K562 (cell line): Measurements from ENCODE around the gene TMEM120B. TPM values are rescaled to one million over a fixed set of nuclear protein-coding genes. Genes with fewer than 3 reads are reported as not detected.
A peak's percentile ranks its signal among the peaks of the same experiment; 100 is the strongest.

ENCODE experiments used
- ATAC-seq: fragments of 200-7000 bp; cut with Tn5 transposase; 3 replicates; pipeline ENCODE4 v1.9.1; 2020; ENCODE audit warnings: moderate library complexity
- BruUV-seq: library from RNA; stranded (reverse); fragments of 400-500 nt; replicated peaks from 2 replicates; lab custom pipeline; 2021; lab: Mats Ljungman, UMichigan
- CTCF ChIA-PET: fragments of 300-600 bp; formaldehyde crosslinking; extraction: SDS; loops from one replicate; lab custom pipeline; 2021; ENCODE audit warnings: low intra/inter-chr PET ratio; lab: Yijun Ruan, JAX
- POLR2A ChIA-PET: fragments of 300-600, 350-650 bp; sonication (Branson Sonifier 250); formaldehyde crosslinking; extraction: SDS; loops from one replicate; lab custom pipeline; 2021; ENCODE audit warnings: antibody characterized with exemption, inconsistent platforms; lab: Yijun Ruan, JAX
- DNase-seq, 4 experiments: peaks; one replicate each; pipeline versions ENCODE4 v3.0.0 to v3.0.0-alpha.2; 2011 to 2018; ENCODE audit warnings: low spot score in 3 of 4, mixed read lengths in 3 of 4; ENCODE audit errors: extremely low read depth in 1 of 4
- FAIRE-seq: peaks from 2 replicates; lab custom pipeline; 2011; peaks lifted over from hg19 to GRCh38; lab: Jason Lieb, UNC
- H2AFZ ChIP-seq: 2 replicates; pipeline ENCODE4 v1.6.0; 2011; ENCODE audit warnings: low read depth, low read length, control low read depth, inconsistent platforms
- H3K27ac ChIP-seq: fragments of 200-600 bp; 3 replicates; pipeline ENCODE4 v1.8.0; 2011; ENCODE audit warnings: low read depth, mild to moderate bottlenecking, control low read depth, inconsistent platforms, low read length, moderate library complexity, mixed read lengths; ENCODE audit errors: extremely low read depth
- H3K27me3 ChIP-seq, 2 experiments: fragments of 300-600 bp in 1 of 2; 2 replicates in 1 of 2; 3 replicates in 1 of 2; pipeline versions ENCODE4 v1.6.0 to v1.8.0; 2011; ENCODE audit warnings: inconsistent platforms in 2 of 2, low read length in 2 of 2, mild to moderate bottlenecking in 1 of 2, mixed read lengths in 1 of 2, moderate library complexity in 1 of 2; ENCODE audit not compliant: control insufficient read depth in 2 of 2, insufficient read depth in 2 of 2
- H3K36me3 ChIP-seq: fragments of 300-600 bp; 3 replicates; pipeline ENCODE4 v1.8.0; 2011; ENCODE audit warnings: mild to moderate bottlenecking, low read length, inconsistent platforms; ENCODE audit not compliant: control insufficient read depth, insufficient read depth
- H3K4me1 ChIP-seq, 2 experiments: fragments of 200-600 bp in 1 of 2; replicated peaks in 1 of 2; 2 replicates in 1 of 2; 3 replicates in 1 of 2; pipeline versions ENCODE4 v1.5.1 to v1.8.0; 2011; ENCODE audit warnings: inconsistent platforms in 2 of 2, low read length in 2 of 2, mild to moderate bottlenecking in 1 of 2, mixed read lengths in 1 of 2, moderate library complexity in 1 of 2; ENCODE audit not compliant: control insufficient read depth in 2 of 2, insufficient read depth in 2 of 2
- H3K4me2 ChIP-seq: 2 replicates; pipeline ENCODE4 v1.6.1; 2011; ENCODE audit warnings: low read length, control low read depth, inconsistent platforms, mixed read lengths; ENCODE audit not compliant: insufficient read depth
- H3K4me3 ChIP-seq: fragments of 200-600 bp; sonication (generic), shearing (Covaris generic); 2 replicates; pipeline ENCODE4 v1.5.1; 2016; ENCODE audit warnings: control low read depth, inconsistent platforms
- H3K79me2 ChIP-seq: fragments of 200-600 bp; 3 replicates; pipeline ENCODE4 v1.8.0; 2011; ENCODE audit warnings: low read length, inconsistent platforms; ENCODE audit not compliant: control insufficient read depth, insufficient read depth
- H3K9ac ChIP-seq, 2 experiments: 2 replicates each; pipeline versions ENCODE4 v1.6.0 to v1.6.1; 2011; ENCODE audit warnings: low read depth in 2 of 2, low read length in 2 of 2, control low read depth in 1 of 2, inconsistent platforms in 1 of 2, mild to moderate bottlenecking in 1 of 2, mixed read lengths in 1 of 2; ENCODE audit not compliant: insufficient read depth in 1 of 2
- H3K9me1 ChIP-seq: one replicate; pipeline ENCODE4 v1.6.0; 2011; ENCODE audit warnings: inconsistent platforms, mild to moderate bottlenecking, low read length, moderate library complexity; ENCODE audit not compliant: control insufficient read depth, insufficient read depth
- H3K9me3 ChIP-seq: replicated peaks from 2 replicates; pipeline ENCODE4 v1.5.1; 2011; ENCODE audit warnings: low read depth, low read length, inconsistent platforms; ENCODE audit not compliant: control insufficient read depth, insufficient read depth
- H4K20me1 ChIP-seq: replicated peaks from 2 replicates; pipeline ENCODE4 v1.6.1; 2011; ENCODE audit warnings: low read length, inconsistent platforms, mixed read lengths; ENCODE audit not compliant: control insufficient read depth, insufficient read depth
- BCL6 ChIP-seq: fragments of 250-450 bp; sonication (Bioruptor Pico); IDR thresholded peaks from 2 replicates; pipeline ENCODE4 v1.4.0; 2020
- BRF2 ChIP-seq: IDR thresholded peaks from 3 replicates; pipeline ENCODE4 v1.6.1; 2011; ENCODE audit warnings: borderline replicate concordance, mild to moderate bottlenecking; ENCODE audit not compliant: insufficient read length, insufficient read depth
- FUS ChIP-seq: fragments of 200-400 bp; formaldehyde crosslinking; optimal IDR thresholded peaks from 2 replicates; pipeline ENCODE3; 2017; ENCODE audit warnings: low read depth, low read length
- HDAC1 ChIP-seq, 2 experiments: fragments of 450-650 bp; IDR thresholded peaks; 2 replicates each; pipeline ENCODE4 v1.6.1; 2016 to 2017; ENCODE audit warnings: inconsistent platforms in 1 of 2, mild to moderate bottlenecking in 1 of 2, moderate library complexity in 1 of 2
- KDM1A ChIP-seq, 2 experiments: fragments of 450-650 bp; IDR thresholded peaks; 2 replicates each; pipeline ENCODE4 v1.6.1; 2016; ENCODE audit warnings: mild to moderate bottlenecking in 2 of 2
- MAFG ChIP-seq: fragments of 450-650 bp; conservative IDR thresholded peaks from 2 replicates; pipeline ENCODE4 v1.6.1; 2016; ENCODE audit warnings: missing genetic modification characterization, missing compliant biosample characterization
- PTTG1 ChIP-seq: fragments of 450-650 bp; IDR thresholded peaks from 2 replicates; pipeline ENCODE4 v1.6.1; 2016; ENCODE audit warnings: low read depth, mild to moderate bottlenecking, missing genetic modification characterization, missing compliant biosample characterization
- SNAPC5 ChIP-seq: fragments of 250-450 bp; sonication (Bioruptor Pico); IDR thresholded peaks from 2 replicates; pipeline ENCODE4 v1.8.0; 2021; ENCODE audit warnings: moderate library complexity, mild to moderate bottlenecking, inconsistent platforms
- TAF1 ChIP-seq: IDR thresholded peaks from 2 replicates; pipeline ENCODE4 v1.6.1; 2011; ENCODE audit warnings: mild to moderate bottlenecking, low read length, moderate library complexity; ENCODE audit not compliant: insufficient read depth, control insufficient read depth, severe bottlenecking; ENCODE audit errors: extremely low read depth
- TAF9B ChIP-seq: fragments of 450-650 bp; IDR thresholded peaks from 2 replicates; pipeline ENCODE4 v1.6.1; 2018; ENCODE audit warnings: mild to moderate bottlenecking; ENCODE audit not compliant: partially characterized antibody
- TCF3 ChIP-seq: sonication (generic); formaldehyde crosslinking; IDR thresholded peaks from 2 replicates; pipeline ENCODE4 v1.4.0; 2020; ENCODE audit warnings: mild to moderate bottlenecking, missing genetic modification reagents
- ZNF699 ChIP-seq: fragments of 250-450 bp; sonication (Bioruptor Pico); IDR thresholded peaks from 2 replicates; pipeline ENCODE4 v1.8.0; 2021; ENCODE audit warnings: mild to moderate bottlenecking, moderate library complexity; ENCODE audit not compliant: insufficient replicate concordance
- WGBS: fragments of 100-300 bp; shearing (Covaris generic); methylation state at CpG from one replicate; pipeline ENCODE4 v1.1.6; 2016; ENCODE audit warnings: low coverage, mixed read lengths; ENCODE audit not compliant: insufficient coverage; ENCODE audit errors: missing lambda C conversion rate; 5-methylcytosine and 5-hydroxymethylcytosine counted together
- in situ Hi-C: fragments of 300-500 bp; cut with MboI; formaldehyde crosslinking; loops from 4 replicates; pipeline ENCODE4 v1.15.0; 2018; ENCODE audit warnings: inconsistent platforms, mixed read lengths
- intact Hi-C: fragments of 100-400 bp; cut with micrococcal nuclease; formaldehyde crosslinking; loops from 2 replicates; pipeline ENCODE4 v1.14.2; 2022
- polyA plus RNA-seq, 8 experiments: library from polyadenylated mRNA; depleted of rRNA in 4 of 8; stranded (reverse) in 5 of 8; unstranded in 3 of 8; fragments of >200 nt; fragmentation: Nextera tagmentation in 2 of 8; fragmentation: Illumina TruSeq in 1 of 8; extraction: Ambion mirVana in 2 of 8; extraction: Trizol in 1 of 8; gene quantifications; 2 replicates each; pipeline versions ENCODE4 v1.2.1 to v1.2.3, GENCODE V29; 2011 to 2014; ENCODE audit warnings: inconsistent platforms in 1 of 8, missing spikeins in 1 of 8
- total RNA-seq, 7 experiments: library from RNA; depleted of rRNA in 6 of 7; stranded (reverse); fragments of >200 nt in 6 of 7; fragmentation: Illumina TruSeq in 2 of 7; extraction: Trizol in 2 of 7; gene quantifications; 2 replicates each; pipeline versions ENCODE4 v1.2.1 to v1.2.3, GENCODE V29; 2011 to 2021; ENCODE audit warnings: low replicate concordance in 1 of 7

The TMEM120B gene
- total and polyA plus RNA-seq, 9 of the 15 experiments (the other 6 are each of a cell fraction or from before 2014, with no cell fraction given): 1.7 to 18.6 (median 7.4) TPM

- Histone ChIP-seq H3K36me3 (no peaks in the 10 kb centered on the region), H3K27me3 (no peaks in the 10 kb centered on the region), H3K9me1 (no peaks in the 10 kb centered on the region), H3K4me2 (no peak overlapping the region), H3K9ac (no peak overlapping the region), H2AFZ (no peak overlapping the region), H3K4me3 (no peak overlapping the region), H3K9me3 (no peaks in the 10 kb centered on the region), H3K4me1 (peaks cover 0 to 15% of the 10 kb centered on the region in 2 experiments; a peak in 3 of 5 replicates), H3K27ac (no peak overlapping the region), H3K79me2 (no peaks in the 10 kb centered on the region), H4K20me1 (no peaks in the 10 kb centered on the region)
- in situ Hi-C loops: no loop called here
- POLR2A ChIA-PET: interaction anchor here (1.5 kb wide), 1 partner anchor 10 kb away, joined by 3 read pairs; no protein-coding TSS in a partner anchor
- TF ChIP-seq BCL6 (CRISPR knock-in tag) (no peak), KDM1A (IDR thresholded peaks at IDR 0.05) (peak; percentile 61 to 85; a peak in 3 of 4 replicates)
- FAIRE-seq (no peak), DNase-seq (no peak), ATAC-seq (no peak)
- no TSS peak for BruUV-seq
- CTCF ChIA-PET: no interaction called here
- intact Hi-C loops: no loop called here
- WGBS: 74% methylated on average over 3 of the region's 3 CpGs
These were observed 23.6 kb upstream of the TMEM120B start for GRCh38 chr12:121688966-121689365.

- H3K79me2 ChIP-seq: no peaks in the 10 kb centered on the region
- DNase-seq (no peak), ATAC-seq (no peak)
- 96% methylated on average over 2 of the region's 2 CpGs for WGBS
- H3K27me3 ChIP-seq: no peaks in the 10 kb centered on the region
- in situ Hi-C loops: no loop called here
- BruUV-seq: no TSS peak
- no peak overlapping the region for H3K27ac ChIP-seq
- no peaks in the 10 kb centered on the region for H3K36me3 ChIP-seq
- peaks cover 0 to 15% of the 10 kb centered on the region in 2 experiments; a peak in 3 of 5 replicates for H3K4me1 ChIP-seq
- H4K20me1 ChIP-seq: no peaks in the 10 kb centered on the region
- POLR2A ChIA-PET: interaction anchor here (1.1 to 1.5 kb wide), 3 partner anchors 10 to 105 kb away, joined by 3 to 4 read pairs (median 3); no protein-coding TSS in a partner anchor
- TF ChIP-seq ZNF699: no peak
- no peak for TF ChIP-seq TAF9B
- TF ChIP-seq MAFG (tag): no peak
- no peak for TF ChIP-seq BRF2
- TF ChIP-seq TCF3 (CRISPR knock-in tag): no peak
- TF ChIP-seq HDAC1 (IDR thresholded peaks at IDR 0.05): no peak
- no peak for TF ChIP-seq FUS
- TF ChIP-seq TAF1: no peak
- TF ChIP-seq SNAPC5 (CRISPR knock-in tag): no peak
- no peak for TF ChIP-seq PTTG1 (tag)
- TF ChIP-seq, all 486 proteins: peak for 0
- intact Hi-C loops: no loop called here
- Histone ChIP-seq H3K4me3 (no peak overlapping the region), H3K9me3 (no peaks in the 10 kb centered on the region), H3K9ac (no peak overlapping the region), H3K9me1 (no peaks in the 10 kb centered on the region), H2AFZ (no peak overlapping the region), H3K4me2 (no peak overlapping the region)
- FAIRE-seq: no peak
- CTCF ChIA-PET: no interaction called here
These were observed 23.1 kb upstream of the TMEM120B start for GRCh38 chr12:121689430-121689829.
